ENCODE measurements around the gene IFNGR2. TPM values are rescaled to one million over a fixed set of nuclear protein-coding genes. Genes with fewer than 3 reads are reported as not detected.

IFNGR2 gene
- total and polyA plus RNA-seq, 2 experiments from 2014 or later, result 92.8 to 113 TPM

DNA sequence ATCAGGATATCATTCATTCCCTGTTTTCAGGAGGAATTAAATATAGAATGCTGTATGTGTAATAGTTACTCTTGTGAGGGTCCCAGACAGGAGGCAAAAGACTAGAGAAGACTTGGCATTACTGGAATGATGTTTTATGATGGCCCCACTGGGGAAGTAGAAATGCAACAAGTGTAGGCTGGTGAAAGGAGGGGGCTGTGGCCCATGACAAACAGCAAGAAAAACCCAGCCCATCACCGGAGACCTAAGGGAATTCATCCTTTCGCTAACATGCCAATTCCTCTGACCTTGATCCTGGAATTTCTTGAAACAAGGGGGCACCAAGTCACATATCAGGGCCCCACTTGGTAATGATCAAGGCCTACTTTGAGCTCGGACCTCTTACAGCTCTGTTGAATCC lies 5.5 kb upstream of the IFNGR2 start:
- WGBS, 2 experiments (ENCODE audit: low coverage in 1 of 2, low lambda C conversion rate in 2 of 2, missing lambda C conversion rate in 2 of 2), result 97 to 100% methylated on average over 3 of the region's 3 CpGs
- no peaks in the 10 kb centered on the region for H4K20me1 ChIP-seq (ENCODE audit: insufficient read depth)
- H3K27me3 ChIP-seq (replicated peaks; ENCODE audit: insufficient read depth), result no peaks in the 10 kb centered on the region
- no peaks in the 10 kb centered on the region for H3K36me3 ChIP-seq (ENCODE audit: low read depth)
- H3K27ac ChIP-seq, result no peak overlapping the region
- no peaks in the 10 kb centered on the region for H3K9me2 ChIP-seq (ENCODE audit: insufficient read depth)
- H2AFZ ChIP-seq, result no peak overlapping the region
- H3K4me3 ChIP-seq, result no peak overlapping the region
- H3K4me1 ChIP-seq (ENCODE audit: insufficient read depth), result peaks cover 24% of the 10 kb centered on the region
- H3K4me2 ChIP-seq (ENCODE audit: unreplicated experiment), result no peak overlapping the region
- no peak for TF ChIP-seq EZH2phosphoT487 (IDR thresholded peaks at IDR 0.05; ENCODE audit: insufficient read depth, low read depth)
- TF ChIP-seq EZH2 (IDR thresholded peaks at IDR 0.05; ENCODE audit: insufficient read depth, poor library complexity, severe bottlenecking), result no peak
- no peaks in the 10 kb centered on the region for H3K9me3 ChIP-seq (ENCODE audit: low read depth)
- in situ Hi-C loops (cut with MboI), result no loop called here
- no peaks in the 10 kb centered on the region for H3K79me2 ChIP-seq (ENCODE audit: insufficient read depth)
- H3K9ac ChIP-seq, result no peak overlapping the region
- DNase-seq, result no peak
- H3F3A ChIP-seq (ENCODE audit: insufficient read depth), result peaks cover 27% of the 10 kb centered on the region

DNA sequence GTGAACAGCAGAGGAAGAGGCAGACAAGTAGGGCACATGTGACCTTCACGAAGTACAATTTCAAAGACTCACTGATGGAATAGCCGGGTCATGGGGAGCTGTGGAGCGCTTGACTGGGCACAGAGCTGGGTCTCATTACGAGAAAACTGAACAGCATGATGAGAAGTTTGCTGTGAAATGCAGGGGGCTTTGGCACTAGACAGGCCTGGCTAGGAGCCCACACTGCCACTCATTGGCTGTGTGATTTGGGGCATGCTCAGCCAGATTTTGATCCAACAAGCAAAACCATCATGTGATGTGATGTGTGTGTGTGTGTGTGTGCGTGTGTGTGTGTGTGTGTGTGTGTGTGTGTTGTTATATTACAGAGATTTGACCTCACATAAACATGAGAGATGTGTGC lies 4.9 kb upstream of the IFNGR2 start:
- Histone ChIP-seq H4K20me1 (ENCODE audit: insufficient read depth) (no peaks in the 10 kb centered on the region), H3K36me3 (ENCODE audit: low read depth) (no peaks in the 10 kb centered on the region), H3K4me2 (ENCODE audit: unreplicated experiment) (no peak overlapping the region), H3K9me2 (ENCODE audit: insufficient read depth) (no peaks in the 10 kb centered on the region), H3K4me1 (ENCODE audit: insufficient read depth) (peaks cover 24% of the 10 kb centered on the region), H3K9ac (no peak overlapping the region), H3F3A (ENCODE audit: insufficient read depth) (peaks cover 27% of the 10 kb centered on the region), H2AFZ (no peak overlapping the region), H3K9me3 (ENCODE audit: low read depth) (no peaks in the 10 kb centered on the region), H3K27me3 (replicated peaks; ENCODE audit: insufficient read depth) (no peaks in the 10 kb centered on the region), H3K27ac (no peak overlapping the region), H3K79me2 (ENCODE audit: insufficient read depth) (no peaks in the 10 kb centered on the region), H3K4me3 (no peak overlapping the region)
- in situ Hi-C loops (cut with MboI), result no loop called here
- WGBS, 2 experiments (ENCODE audit: low coverage in 1 of 2, low lambda C conversion rate in 2 of 2, missing lambda C conversion rate in 2 of 2), result 90 to 95% methylated on average over 5 of the region's 5 CpGs
- TF ChIP-seq EZH2phosphoT487 (IDR thresholded peaks at IDR 0.05; ENCODE audit: insufficient read depth, low read depth), result no peak
- TF ChIP-seq EZH2 (IDR thresholded peaks at IDR 0.05; ENCODE audit: insufficient read depth, poor library complexity, severe bottlenecking), result no peak
- DNase-seq, result no peak

DNA sequence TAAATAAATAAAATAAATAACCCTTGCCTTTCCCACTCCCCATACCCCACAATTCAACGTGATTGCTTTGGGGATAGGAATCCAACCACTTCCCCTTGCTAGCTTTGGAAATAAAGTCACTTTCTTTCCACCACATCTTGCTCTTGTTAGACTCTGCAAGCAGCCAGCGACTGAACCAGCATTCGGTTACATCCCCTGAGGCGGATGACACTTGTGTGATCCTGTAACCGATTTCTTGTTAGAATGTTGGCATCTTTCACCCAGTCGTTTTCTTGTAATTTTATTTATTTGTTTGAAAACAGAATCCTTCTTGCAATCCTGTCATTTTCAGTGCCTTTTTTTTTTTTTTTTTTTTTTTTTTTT lies 1.6 kb upstream of the IFNGR2 start:
- Histone ChIP-seq H3K4me2 (ENCODE audit: unreplicated experiment) (peak overlapping the region; percentile 83), H3K4me3 (peak overlapping the region; percentile 87), H3K27ac (peak overlapping the region; percentile 87), H3K4me1 (ENCODE audit: insufficient read depth) (peaks cover 24% of the 10 kb centered on the region), H3K27me3 (replicated peaks; ENCODE audit: insufficient read depth) (no peaks in the 10 kb centered on the region), H3K36me3 (ENCODE audit: low read depth) (no peaks in the 10 kb centered on the region), H3K9ac (peak overlapping the region; percentile 97), H3K79me2 (ENCODE audit: insufficient read depth) (peaks cover 31% of the 10 kb centered on the region), H3K9me3 (ENCODE audit: low read depth) (no peaks in the 10 kb centered on the region), H3K9me2 (ENCODE audit: insufficient read depth) (no peaks in the 10 kb centered on the region), H2AFZ (peak overlapping the region; percentile 70), H4K20me1 (ENCODE audit: insufficient read depth) (0 out of 2 replicates have a peak, but pooled peaks cover 5% of the 10 kb centered on the region), H3F3A (ENCODE audit: insufficient read depth) (peaks cover 39% of the 10 kb centered on the region)
- 4 to 14% methylated on average over 6 of the region's 6 CpGs for WGBS, 2 experiments (ENCODE audit: low coverage in 1 of 2, low lambda C conversion rate in 2 of 2, missing lambda C conversion rate in 2 of 2)
- in situ Hi-C loops (cut with MboI), result no loop called here
- peak; percentile 80 for DNase-seq
- TF ChIP-seq EZH2 (IDR thresholded peaks at IDR 0.05; ENCODE audit: insufficient read depth, poor library complexity, severe bottlenecking) (no peak), EZH2phosphoT487 (IDR thresholded peaks at IDR 0.05; ENCODE audit: insufficient read depth, low read depth) (no peak)

DNA sequence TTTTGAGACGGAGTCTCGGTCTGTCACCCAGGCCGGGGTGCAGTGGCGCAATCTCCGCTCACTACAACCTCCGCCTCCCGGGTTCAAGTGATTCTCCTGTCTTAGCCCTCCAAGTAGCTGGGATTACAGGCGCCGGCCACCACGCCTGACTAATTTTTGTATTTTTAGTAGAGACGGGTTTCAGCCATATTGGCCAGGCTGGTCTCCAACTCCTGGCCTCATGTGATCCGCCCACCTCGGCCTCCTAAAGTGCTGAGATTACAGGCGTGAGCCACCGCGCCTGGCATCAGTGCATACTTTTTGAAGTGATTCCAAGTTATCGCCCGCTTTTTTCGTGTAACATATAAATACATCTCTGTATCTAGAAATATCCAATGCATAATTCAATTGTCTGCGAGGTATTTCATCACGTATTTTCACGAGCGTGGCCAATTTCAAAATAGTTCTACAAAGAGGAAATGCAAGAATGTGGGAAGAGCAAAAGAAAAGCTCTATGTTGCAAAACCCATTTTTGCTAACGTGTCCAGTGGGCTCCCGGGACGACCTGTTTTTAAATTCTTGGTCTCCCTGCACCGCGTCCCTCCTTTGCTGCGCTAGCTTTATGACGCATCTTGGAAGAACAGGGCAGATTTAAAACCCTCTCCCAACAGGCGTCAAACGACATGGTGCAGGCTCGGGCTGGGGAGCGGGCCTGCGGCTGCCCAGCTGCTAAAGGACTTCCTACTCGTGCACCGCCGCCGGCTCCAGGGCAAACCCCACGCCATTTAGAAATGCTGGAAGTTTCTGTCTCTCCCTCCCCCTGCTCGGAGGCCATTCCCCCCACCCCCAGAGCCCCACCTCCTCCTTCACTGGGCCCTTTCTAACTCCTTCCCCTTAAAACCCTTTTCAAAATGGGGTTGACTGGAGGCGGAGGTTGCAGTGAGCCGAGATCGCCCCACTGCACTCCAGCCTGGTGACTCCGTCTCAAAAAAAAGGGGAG lies 923 bp upstream of the IFNGR2 start:
- Histone ChIP-seq H3K27ac (peak overlapping the region; percentile 87), H3K4me3 (peak overlapping the region; percentile 87), H3K9ac (peak overlapping the region; percentile 97), H3K9me3 (ENCODE audit: low read depth) (no peaks in the 10 kb centered on the region), H4K20me1 (ENCODE audit: insufficient read depth) (0 out of 2 replicates have a peak, but pooled peaks cover 5% of the 10 kb centered on the region), H3F3A (ENCODE audit: insufficient read depth) (peaks cover 39% of the 10 kb centered on the region), H3K27me3 (replicated peaks; ENCODE audit: insufficient read depth) (no peaks in the 10 kb centered on the region), H3K79me2 (ENCODE audit: insufficient read depth) (peaks cover 38% of the 10 kb centered on the region), H2AFZ (peak overlapping the region; percentile 70), H3K36me3 (ENCODE audit: low read depth) (no peaks in the 10 kb centered on the region), H3K9me2 (ENCODE audit: insufficient read depth) (no peaks in the 10 kb centered on the region), H3K4me2 (ENCODE audit: unreplicated experiment) (peak overlapping the region; percentile 83), H3K4me1 (ENCODE audit: insufficient read depth) (peaks cover 24% of the 10 kb centered on the region)
- 1 to 3% methylated on average over 37 to 45 of the region's 45 CpGs for WGBS, 2 experiments (ENCODE audit: low coverage in 1 of 2, low lambda C conversion rate in 2 of 2, missing lambda C conversion rate in 2 of 2)
- TF ChIP-seq EZH2 (IDR thresholded peaks at IDR 0.05; ENCODE audit: insufficient read depth, poor library complexity, severe bottlenecking) (no peak), EZH2phosphoT487 (IDR thresholded peaks at IDR 0.05; ENCODE audit: insufficient read depth, low read depth) (no peak)
- peak; percentile 83 for DNase-seq
- in situ Hi-C loops (cut with MboI), result no loop called here

Measured in GM23248 (cell line).